ENCODE results near the gene NFATC3.
A peak's percentile ranks its signal among the peaks of the same experiment; 100 is the strongest.

The NFATC3 gene

DNA sequence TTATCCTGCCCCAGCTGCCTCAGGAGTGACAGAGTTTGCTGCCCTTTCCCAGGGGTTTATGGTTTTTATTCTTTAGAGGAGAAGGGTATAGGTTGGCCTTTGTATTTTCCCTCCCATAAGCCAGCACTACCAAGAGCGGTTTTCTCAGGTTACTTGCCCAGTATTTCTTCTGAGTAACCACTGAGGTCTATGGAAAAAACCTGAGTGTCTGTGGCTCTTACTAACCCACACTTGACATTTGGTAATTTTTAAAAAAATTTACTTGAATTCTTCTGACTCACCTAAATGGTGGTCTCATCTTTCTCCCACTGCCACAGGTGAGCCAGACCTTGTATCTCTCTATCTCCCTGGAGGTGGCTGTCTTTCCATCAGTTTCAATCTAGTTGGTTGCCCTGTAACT, 185.2 kb downstream of the NFATC3 start:
- in situ Hi-C loops (cut with MboI; ENCODE audit: low pct_unique_long_range_greater_than_20kb, low sequenced_read_pairs, unreplicated experiment), result no loop called here
- no peak for DNase-seq (ENCODE audit: low spot score)
- TF ChIP-seq, protein P1, sequence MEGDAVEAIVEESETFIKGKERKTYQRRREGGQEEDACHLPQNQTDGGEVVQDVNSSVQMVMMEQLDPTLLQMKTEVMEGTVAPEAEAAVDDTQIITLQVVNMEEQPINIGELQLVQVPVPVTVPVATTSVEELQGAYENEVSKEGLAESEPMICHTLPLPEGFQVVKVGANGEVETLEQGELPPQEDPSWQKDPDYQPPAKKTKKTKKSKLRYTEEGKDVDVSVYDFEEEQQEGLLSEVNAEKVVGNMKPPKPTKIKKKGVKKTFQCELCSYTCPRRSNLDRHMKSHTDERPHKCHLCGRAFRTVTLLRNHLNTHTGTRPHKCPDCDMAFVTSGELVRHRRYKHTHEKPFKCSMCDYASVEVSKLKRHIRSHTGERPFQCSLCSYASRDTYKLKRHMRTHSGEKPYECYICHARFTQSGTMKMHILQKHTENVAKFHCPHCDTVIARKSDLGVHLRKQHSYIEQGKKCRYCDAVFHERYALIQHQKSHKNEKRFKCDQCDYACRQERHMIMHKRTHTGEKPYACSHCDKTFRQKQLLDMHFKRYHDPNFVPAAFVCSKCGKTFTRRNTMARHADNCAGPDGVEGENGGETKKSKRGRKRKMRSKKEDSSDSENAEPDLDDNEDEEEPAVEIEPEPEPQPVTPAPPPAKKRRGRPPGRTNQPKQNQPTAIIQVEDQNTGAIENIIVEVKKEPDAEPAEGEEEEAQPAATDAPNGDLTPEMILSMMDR (IDR thresholded peaks at IDR 0.05; ENCODE audit: extremely low read depth, insufficient read depth, missing control alignments), result no peak

DNA sequence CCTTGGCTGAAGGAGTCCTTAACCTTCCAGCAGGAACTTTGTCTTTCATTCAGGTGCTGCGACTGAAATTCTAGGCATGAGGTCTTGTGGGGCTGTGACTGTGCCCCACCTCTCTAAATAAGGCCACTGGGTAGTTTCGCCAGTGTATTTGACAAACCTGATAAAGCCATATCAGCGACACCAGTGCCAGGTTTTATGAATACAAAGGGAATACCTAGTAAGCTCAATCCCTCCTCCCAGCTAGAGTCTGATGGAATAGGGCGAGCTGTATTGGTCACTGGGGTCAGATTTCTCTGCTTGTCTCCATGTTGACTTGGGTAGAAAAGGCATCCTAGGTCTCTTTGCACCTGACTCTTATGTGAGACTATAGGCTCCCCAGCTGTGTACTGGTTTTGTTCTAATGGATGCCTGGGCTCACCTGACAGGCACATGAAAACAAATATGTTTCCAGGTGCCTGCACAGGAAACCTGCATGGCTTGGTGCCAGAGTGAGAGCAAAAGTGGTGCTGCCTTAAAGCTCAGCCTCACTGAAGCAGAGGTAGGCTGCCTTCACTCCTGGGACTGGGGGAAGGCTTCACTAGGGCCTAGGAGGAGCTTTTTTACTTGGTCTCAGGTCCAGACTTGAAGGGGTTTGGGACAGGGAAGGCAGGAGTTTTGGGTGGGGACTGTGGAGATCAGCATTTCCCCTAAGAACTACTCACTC, 187.5 kb downstream of the NFATC3 start:
- no peak for DNase-seq (ENCODE audit: low spot score)
- in situ Hi-C loops (cut with MboI; ENCODE audit: low pct_unique_long_range_greater_than_20kb, low sequenced_read_pairs, unreplicated experiment), result no loop called here
- TF ChIP-seq, protein P1 (IDR thresholded peaks at IDR 0.05; ENCODE audit: extremely low read depth, insufficient read depth, missing control alignments), result no peak

DNA sequence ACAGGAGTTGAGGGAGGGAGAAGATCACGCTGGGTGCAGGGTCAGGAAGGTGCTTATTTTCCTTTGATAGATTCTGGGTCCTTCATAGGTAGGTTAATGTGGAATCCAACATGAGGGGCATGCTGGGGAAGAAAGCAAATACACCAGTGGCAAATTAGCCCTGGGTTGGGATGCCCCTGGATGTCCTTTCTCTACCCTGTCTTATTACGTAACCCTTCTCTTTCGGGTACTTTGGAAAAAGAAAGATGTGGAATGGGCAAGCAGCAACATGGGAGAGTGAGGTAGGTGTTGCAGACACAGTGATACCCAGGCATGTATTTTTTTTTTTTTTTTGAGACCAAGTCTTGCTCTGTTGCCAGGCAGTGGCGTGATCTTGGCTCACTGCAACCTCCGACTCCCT, 188.3 kb downstream of the NFATC3 start:
- TF ChIP-seq, protein P1 (IDR thresholded peaks at IDR 0.05; ENCODE audit: extremely low read depth, insufficient read depth, missing control alignments), result no peak
- in situ Hi-C loops (cut with MboI; ENCODE audit: low pct_unique_long_range_greater_than_20kb, low sequenced_read_pairs, unreplicated experiment), result no loop called here

DNA sequence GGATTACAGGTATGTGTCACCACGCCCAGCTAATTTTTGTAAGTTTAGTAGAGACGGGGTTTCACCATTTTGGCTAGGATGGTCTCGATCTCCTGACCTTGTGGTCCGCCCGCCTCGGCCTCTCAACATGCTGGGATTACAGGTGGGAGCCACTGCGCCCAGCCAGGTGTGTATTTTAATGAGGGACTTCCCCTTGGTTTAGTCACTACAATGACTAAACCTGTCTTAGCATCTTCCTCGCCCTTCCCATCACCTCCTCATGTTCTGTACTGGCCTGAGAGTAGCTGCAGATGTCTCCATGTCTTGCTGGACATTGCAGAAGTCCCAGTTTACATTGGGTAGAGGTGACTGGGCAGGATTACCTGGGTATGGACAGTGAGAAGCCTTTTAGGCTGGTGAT, 188.7 kb downstream of the NFATC3 start:
- no peak for DNase-seq (ENCODE audit: low spot score)
- in situ Hi-C loops (cut with MboI; ENCODE audit: low pct_unique_long_range_greater_than_20kb, low sequenced_read_pairs, unreplicated experiment), result no loop called here
- TF ChIP-seq, protein P1 (IDR thresholded peaks at IDR 0.05; ENCODE audit: extremely low read depth, insufficient read depth, missing control alignments), result no peak

More for the DNA sequence above, 188.3 kb downstream of the NFATC3 start:
- DNase-seq (ENCODE audit: low spot score), result no peak

DNA sequence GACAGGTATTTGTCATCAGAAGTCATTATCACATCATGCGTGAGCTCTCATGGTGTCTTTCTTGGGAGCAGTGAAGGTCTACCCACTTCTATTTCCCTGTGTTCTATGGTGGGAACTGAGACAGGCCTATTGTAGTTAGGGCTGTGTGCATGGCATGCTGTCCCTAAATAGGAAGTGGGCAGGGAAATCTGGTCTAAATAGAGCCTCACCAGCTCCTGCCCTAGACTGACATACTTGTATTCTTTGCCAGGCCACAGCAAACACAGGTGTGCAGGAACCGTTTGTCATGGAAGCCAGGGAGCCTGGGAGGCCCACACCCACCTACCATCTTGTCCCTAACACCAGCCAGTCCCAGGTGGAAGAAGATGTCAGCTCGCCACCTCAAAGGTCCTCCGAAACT, 189.3 kb downstream of the NFATC3 start:
- TF ChIP-seq, protein P1 (IDR thresholded peaks at IDR 0.05; ENCODE audit: extremely low read depth, insufficient read depth, missing control alignments), result no peak
- in situ Hi-C loops (cut with MboI; ENCODE audit: low pct_unique_long_range_greater_than_20kb, low sequenced_read_pairs, unreplicated experiment), result no loop called here
- no peak for DNase-seq (ENCODE audit: low spot score)

DNA sequence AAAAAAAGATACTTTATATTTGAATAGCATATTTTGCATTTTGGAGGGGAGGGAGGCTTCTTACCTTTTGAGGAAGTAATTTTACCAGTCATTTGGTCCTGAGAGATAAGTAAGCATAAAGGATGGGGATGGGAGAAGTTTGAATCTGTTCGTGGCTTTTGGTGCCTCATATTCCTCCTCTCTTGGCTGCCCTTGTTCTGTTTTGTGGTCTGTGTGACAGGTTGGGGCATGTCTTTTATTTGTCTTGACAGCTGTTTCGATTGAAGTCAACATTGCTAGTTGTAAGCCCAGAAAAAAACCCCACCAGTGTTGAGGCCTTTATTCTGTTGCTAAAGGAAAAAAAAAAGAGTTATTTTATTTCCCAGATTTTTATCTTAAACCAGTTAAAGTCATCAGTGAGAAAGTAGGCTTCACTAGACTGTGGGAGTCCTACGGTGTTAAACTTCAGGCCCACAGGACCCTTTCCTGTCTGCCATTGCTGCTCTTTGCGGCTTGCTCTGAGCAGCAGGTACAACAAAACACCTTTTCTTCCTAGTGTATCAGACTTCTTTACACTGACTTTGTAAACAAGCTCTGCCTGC, 190.5 kb downstream of the NFATC3 start:
- peak; percentile 82 for DNase-seq (ENCODE audit: low spot score)
- TF ChIP-seq, protein P1 (IDR thresholded peaks at IDR 0.05; ENCODE audit: extremely low read depth, insufficient read depth, missing control alignments), result no peak
- in situ Hi-C loops (cut with MboI; ENCODE audit: low pct_unique_long_range_greater_than_20kb, low sequenced_read_pairs, unreplicated experiment), result no loop called here
